ENCODE measurements around the gene TMC8.

Gene TMC8

DNA sequence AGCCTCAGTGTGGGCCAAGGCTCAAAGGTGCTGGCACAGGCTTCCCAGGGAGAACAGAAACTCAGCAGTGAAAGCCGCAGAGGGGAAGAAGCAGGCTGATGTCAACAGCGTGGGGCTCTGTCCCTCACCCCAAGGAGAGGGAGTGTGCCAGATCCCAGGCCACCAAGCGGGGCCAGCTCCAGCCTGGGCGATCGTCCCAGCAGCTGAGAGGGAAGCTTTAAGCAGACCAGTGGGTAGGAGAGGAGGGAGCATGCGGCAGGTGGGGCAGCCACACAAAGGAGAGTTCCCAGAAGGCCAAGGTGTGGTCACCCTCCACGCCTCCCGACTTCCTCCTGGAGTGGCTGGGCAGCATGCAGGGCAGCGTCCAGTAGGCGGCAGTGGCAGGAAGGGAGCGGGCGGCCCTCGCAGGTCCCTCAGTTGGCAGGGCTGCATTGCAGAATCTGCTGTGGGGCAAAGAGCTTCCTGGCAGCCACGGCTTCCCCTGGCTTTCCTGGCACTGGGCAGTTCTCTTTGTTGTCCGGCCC, 43.8 kb downstream of the TMC8 start:
- no peaks in the 10 kb centered on the region for H3K9me3 ChIP-seq (ENCODE audit: control insufficient read depth, insufficient read depth, low read length)
- H3K4me1 ChIP-seq (ENCODE audit: control insufficient read depth, insufficient read depth, low read length), result peaks cover 10% of the 10 kb centered on the region
- H3K27me3 ChIP-seq (ENCODE audit: control insufficient read depth, insufficient read depth, low read length), result no peaks in the 10 kb centered on the region
- peaks cover 57% of the 10 kb centered on the region for H3K36me3 ChIP-seq (ENCODE audit: control insufficient read depth, insufficient read depth, low read length)
- H3K9ac ChIP-seq (ENCODE audit: low read depth, low read length), result no peak overlapping the region
- no peak overlapping the region for H3K4me3 ChIP-seq (ENCODE audit: low read depth, low read length)

DNA sequence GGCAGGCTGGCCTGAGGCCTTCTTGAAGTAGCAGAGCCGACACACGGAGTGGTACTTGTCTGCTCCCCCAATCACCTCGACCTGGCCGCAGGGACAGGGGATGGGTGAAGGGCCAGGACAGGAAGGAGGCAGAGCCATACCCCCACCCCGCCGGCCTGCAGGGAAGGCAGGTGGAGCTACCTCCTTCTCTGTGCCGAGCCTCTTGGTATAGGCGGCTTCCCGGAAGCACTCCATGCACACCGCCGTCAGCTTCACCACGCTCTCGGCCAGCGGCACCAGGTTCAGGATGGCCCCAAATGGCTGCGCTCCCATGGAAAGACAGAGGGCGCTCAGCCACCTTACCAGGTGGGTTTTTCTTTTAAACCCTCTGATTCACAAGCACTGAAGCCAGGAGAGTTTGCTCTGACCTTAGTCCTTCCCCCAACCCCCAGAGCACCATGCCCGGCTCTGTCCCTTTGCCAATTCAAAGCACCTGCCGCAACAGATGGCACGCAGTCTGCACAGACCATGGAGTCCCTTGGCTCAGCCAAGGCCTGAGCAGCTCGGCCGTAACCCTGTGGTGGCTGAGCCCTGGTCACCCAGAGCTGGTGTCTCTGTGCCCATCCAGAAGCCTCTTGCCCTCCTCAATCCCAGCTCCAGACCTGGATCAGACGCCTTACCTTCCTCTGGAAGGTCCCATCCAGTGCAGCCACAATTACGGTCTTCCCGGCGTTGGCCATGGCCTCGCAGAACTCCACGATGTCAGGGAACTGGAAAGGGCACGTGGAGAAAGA, 44.5 kb downstream of the TMC8 start:
- Histone ChIP-seq H3K9ac (ENCODE audit: low read depth, low read length) (no peak overlapping the region), H3K4me1 (ENCODE audit: control insufficient read depth, insufficient read depth, low read length) (peaks cover 5% of the 10 kb centered on the region), H3K27me3 (ENCODE audit: control insufficient read depth, insufficient read depth, low read length) (no peaks in the 10 kb centered on the region), H3K9me3 (ENCODE audit: control insufficient read depth, insufficient read depth, low read length) (no peaks in the 10 kb centered on the region), H3K36me3 (ENCODE audit: control insufficient read depth, insufficient read depth, low read length) (peaks cover 61% of the 10 kb centered on the region), H3K4me3 (ENCODE audit: low read depth, low read length) (no peak overlapping the region)

DNA sequence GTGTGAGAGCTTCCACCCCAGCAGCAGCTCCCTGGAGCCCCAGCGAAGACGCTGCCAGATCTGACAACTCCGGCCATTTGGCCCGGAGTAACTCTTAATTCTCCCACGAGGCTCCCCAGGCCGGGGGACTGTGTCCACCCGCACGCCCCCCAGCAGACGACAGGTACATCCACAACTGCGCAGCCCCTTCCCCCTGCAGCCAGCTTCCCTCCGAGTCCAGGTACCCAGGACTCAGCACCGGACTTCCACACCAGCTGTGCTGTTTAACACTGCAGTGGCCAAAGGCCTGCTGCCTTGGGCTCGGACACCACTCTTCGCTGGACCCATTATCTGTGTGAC, 45.0 kb downstream of the TMC8 start:
- H3K9ac ChIP-seq (ENCODE audit: low read depth, low read length), result no peak overlapping the region
- no peak overlapping the region for H3K4me3 ChIP-seq (ENCODE audit: low read depth, low read length)
- H3K4me1 ChIP-seq (ENCODE audit: control insufficient read depth, insufficient read depth, low read length), result peaks cover 5% of the 10 kb centered on the region
- peaks cover 62% of the 10 kb centered on the region for H3K36me3 ChIP-seq (ENCODE audit: control insufficient read depth, insufficient read depth, low read length)
- no peaks in the 10 kb centered on the region for H3K27me3 ChIP-seq (ENCODE audit: control insufficient read depth, insufficient read depth, low read length)
- H3K9me3 ChIP-seq (ENCODE audit: control insufficient read depth, insufficient read depth, low read length), result no peaks in the 10 kb centered on the region

DNA sequence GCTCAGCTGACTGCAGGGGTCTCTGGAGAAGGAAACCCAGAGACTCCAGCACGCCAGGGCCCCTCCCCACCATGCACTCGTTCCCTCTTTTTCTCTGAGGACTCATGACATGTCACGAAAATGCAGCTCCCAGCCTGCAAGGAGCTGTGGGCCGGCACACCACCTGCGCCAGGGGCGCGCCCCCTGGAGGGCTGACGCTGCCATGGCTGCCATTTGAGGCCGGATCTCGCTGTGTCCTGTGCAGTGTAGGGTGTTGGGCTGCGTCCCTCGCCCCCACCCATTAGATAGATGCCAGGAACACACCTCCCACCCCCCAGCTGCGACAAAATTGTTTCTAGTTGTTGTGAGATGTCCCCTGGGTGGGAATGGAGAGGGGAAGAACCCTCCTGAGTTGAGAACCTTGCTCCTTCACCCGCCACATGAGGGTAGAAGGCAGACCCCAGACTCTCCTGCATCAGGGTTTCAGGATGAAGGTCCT, 46.0 kb downstream of the TMC8 start:
- Histone ChIP-seq H3K4me1 (ENCODE audit: control insufficient read depth, insufficient read depth, low read length) (peaks cover 5% of the 10 kb centered on the region), H3K9me3 (ENCODE audit: control insufficient read depth, insufficient read depth, low read length) (no peaks in the 10 kb centered on the region), H3K9ac (ENCODE audit: low read depth, low read length) (no peak overlapping the region)

DNA sequence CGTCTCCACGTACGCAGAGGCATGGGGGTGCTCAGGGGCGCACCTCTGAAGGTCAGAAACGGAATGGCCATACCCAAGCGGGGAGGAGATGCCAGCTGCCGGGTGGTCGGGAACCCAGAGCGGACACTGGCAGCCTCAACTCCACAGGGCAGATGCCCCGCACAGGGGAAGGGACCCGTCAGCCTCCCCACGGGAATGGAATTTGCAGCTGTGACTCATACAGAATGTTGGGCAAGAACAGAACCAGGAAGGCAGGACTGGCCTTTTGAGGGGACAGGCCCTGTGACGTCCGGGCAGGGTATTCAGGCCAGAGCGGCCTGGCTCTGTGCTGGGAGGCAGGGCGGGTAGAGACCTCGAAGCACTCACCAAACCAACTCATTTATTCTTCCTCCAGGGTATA, 48.8 kb downstream of the TMC8 start:
- Histone ChIP-seq H3K27me3 (ENCODE audit: control insufficient read depth, insufficient read depth, low read length) (no peaks in the 10 kb centered on the region), H3K36me3 (ENCODE audit: control insufficient read depth, insufficient read depth, low read length) (peaks cover 43% of the 10 kb centered on the region), H3K4me3 (ENCODE audit: low read depth, low read length) (no peak overlapping the region), H3K9me3 (ENCODE audit: control insufficient read depth, insufficient read depth, low read length) (no peaks in the 10 kb centered on the region), H3K9ac (ENCODE audit: low read depth, low read length) (no peak overlapping the region), H3K4me1 (ENCODE audit: control insufficient read depth, insufficient read depth, low read length) (no peaks in the 10 kb centered on the region)

More for the DNA sequence above, 46.0 kb downstream of the TMC8 start:
- H3K27me3 ChIP-seq (ENCODE audit: control insufficient read depth, insufficient read depth, low read length), result no peaks in the 10 kb centered on the region
- H3K36me3 ChIP-seq (ENCODE audit: control insufficient read depth, insufficient read depth, low read length), result peaks cover 53% of the 10 kb centered on the region
- H3K4me3 ChIP-seq (ENCODE audit: low read depth, low read length), result no peak overlapping the region

DNA sequence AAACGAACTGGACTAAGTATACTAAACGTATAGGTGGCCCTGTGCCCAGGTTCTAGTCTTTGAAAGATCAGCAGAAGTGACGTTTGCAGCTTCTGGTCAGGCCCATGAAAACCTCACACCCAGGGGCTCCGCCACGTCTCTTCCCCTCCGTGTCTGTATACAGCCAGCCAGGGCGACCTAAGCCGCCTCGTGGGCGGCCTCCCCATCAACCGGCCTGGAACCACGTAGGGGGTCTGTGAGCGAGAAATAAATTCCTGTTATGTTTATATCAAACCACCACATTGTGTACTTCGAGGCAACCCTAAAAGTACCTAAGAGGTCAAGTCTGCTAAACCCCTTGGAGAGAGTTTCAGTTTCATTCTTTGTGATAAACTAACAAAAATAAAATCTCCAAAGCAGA, 49.5 kb downstream of the TMC8 start:
- H3K9ac ChIP-seq (ENCODE audit: low read depth, low read length), result no peak overlapping the region
- H3K4me3 ChIP-seq (ENCODE audit: low read depth, low read length), result no peak overlapping the region
- no peaks in the 10 kb centered on the region for H3K9me3 ChIP-seq (ENCODE audit: control insufficient read depth, insufficient read depth, low read length)
- H3K4me1 ChIP-seq (ENCODE audit: control insufficient read depth, insufficient read depth, low read length), result no peaks in the 10 kb centered on the region
- H3K27me3 ChIP-seq (ENCODE audit: control insufficient read depth, insufficient read depth, low read length), result no peaks in the 10 kb centered on the region
- peaks cover 44% of the 10 kb centered on the region for H3K36me3 ChIP-seq (ENCODE audit: control insufficient read depth, insufficient read depth, low read length)

DNA sequence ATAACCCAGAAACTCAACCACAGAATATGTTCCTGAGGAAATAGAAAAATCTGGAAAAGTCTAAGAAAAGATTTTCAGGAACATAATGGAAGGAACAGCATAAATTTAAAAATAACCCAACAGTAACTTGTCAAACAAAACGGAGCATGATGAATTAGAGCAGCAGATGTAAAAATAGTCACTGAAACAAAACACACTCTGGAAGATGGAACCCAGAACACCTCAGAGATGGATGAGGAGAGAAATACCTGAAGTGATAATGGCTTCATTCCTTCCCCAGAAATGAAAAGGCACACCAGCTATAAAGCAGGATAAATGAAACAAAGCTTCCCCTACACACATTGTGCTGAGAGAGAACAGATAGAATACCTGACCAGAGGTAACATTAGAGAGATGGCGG, 49.9 kb downstream of the TMC8 start:
- Histone ChIP-seq H3K36me3 (ENCODE audit: control insufficient read depth, insufficient read depth, low read length) (peaks cover 46% of the 10 kb centered on the region), H3K9ac (ENCODE audit: low read depth, low read length) (no peak overlapping the region), H3K4me1 (ENCODE audit: control insufficient read depth, insufficient read depth, low read length) (peaks cover 3% of the 10 kb centered on the region), H3K27me3 (ENCODE audit: control insufficient read depth, insufficient read depth, low read length) (no peaks in the 10 kb centered on the region), H3K4me3 (ENCODE audit: low read depth, low read length) (no peak overlapping the region), H3K9me3 (ENCODE audit: control insufficient read depth, insufficient read depth, low read length) (no peaks in the 10 kb centered on the region)

DNA sequence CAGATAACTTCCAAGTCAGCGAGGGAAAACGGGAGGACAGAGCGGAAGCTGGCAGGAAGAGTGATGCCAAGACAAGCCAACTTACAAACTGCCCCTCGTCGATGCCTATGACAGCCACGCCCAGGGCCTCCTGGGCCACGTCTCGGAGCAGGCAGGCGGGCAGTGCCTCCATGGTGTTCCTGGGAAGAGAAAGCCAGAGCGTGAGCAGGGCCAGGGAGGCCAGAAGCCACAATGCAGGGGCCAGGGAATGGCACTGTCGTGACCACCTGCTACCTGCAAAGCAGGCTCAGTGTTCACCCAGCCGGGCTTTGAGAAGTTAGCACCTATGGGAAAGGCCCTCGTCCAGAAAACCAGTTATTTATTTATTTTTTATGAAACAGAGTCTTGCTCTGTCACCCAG, 51.9 kb downstream of the TMC8 start:
- H3K27me3 ChIP-seq (ENCODE audit: control insufficient read depth, insufficient read depth, low read length), result no peaks in the 10 kb centered on the region
- H3K36me3 ChIP-seq (ENCODE audit: control insufficient read depth, insufficient read depth, low read length), result peaks cover 40% of the 10 kb centered on the region
- H3K4me1 ChIP-seq (ENCODE audit: control insufficient read depth, insufficient read depth, low read length), result peaks cover 3% of the 10 kb centered on the region
- no peak overlapping the region for H3K9ac ChIP-seq (ENCODE audit: low read depth, low read length)
- H3K9me3 ChIP-seq (ENCODE audit: control insufficient read depth, insufficient read depth, low read length), result no peaks in the 10 kb centered on the region
- no peak overlapping the region for H3K4me3 ChIP-seq (ENCODE audit: low read depth, low read length)

DNA sequence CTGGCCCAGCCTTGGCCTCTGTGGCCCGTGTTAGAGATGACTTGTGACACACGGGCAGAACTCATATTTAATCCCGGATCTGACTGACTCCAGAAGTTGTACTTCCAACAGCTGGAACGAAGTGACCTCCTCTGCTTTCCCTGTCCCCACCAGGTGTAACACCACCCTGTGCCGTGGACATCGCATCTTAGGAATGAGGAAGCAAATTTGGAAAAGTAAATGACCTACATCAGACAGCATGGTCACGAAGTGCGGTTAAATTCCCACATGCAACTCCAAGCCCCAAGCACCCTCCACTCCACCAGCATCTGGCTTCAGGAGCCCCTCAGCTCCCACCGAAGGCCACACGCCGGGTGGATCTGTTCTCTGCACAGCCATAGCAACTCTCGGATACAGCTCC, 53.3 kb downstream of the TMC8 start:
- H3K4me1 ChIP-seq (ENCODE audit: control insufficient read depth, insufficient read depth, low read length), result peaks cover 7% of the 10 kb centered on the region
- no peak overlapping the region for H3K9ac ChIP-seq (ENCODE audit: low read depth, low read length)
- no peak overlapping the region for H3K4me3 ChIP-seq (ENCODE audit: low read depth, low read length)
- H3K27me3 ChIP-seq (ENCODE audit: control insufficient read depth, insufficient read depth, low read length), result no peaks in the 10 kb centered on the region
- no peaks in the 10 kb centered on the region for H3K9me3 ChIP-seq (ENCODE audit: control insufficient read depth, insufficient read depth, low read length)
- peaks cover 33% of the 10 kb centered on the region for H3K36me3 ChIP-seq (ENCODE audit: control insufficient read depth, insufficient read depth, low read length)

DNA sequence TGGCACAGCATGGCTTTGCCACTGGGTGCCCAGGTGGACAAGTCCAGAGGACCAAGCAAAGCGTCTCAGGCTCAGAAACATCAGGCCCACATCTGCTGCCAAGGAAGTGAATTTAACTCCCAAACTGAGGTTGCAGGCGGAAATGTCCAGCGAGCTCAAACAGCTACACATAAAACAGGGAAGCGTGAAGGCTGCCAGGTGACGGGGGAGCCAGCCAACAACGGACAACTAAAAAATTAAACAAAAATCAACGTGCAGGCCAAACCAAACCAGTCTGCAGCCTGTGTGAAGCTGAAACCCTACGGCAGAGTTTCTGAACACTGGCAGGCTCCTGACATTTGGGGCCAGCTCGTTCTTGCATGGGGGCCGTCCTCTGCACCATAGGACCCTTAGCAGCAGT, 53.8 kb downstream of the TMC8 start:
- peaks cover 7% of the 10 kb centered on the region for H3K4me1 ChIP-seq (ENCODE audit: control insufficient read depth, insufficient read depth, low read length)
- H3K27me3 ChIP-seq (ENCODE audit: control insufficient read depth, insufficient read depth, low read length), result no peaks in the 10 kb centered on the region
- H3K9me3 ChIP-seq (ENCODE audit: control insufficient read depth, insufficient read depth, low read length), result no peaks in the 10 kb centered on the region
- H3K4me3 ChIP-seq (ENCODE audit: low read depth, low read length), result no peak overlapping the region
- H3K36me3 ChIP-seq (ENCODE audit: control insufficient read depth, insufficient read depth, low read length), result peaks cover 28% of the 10 kb centered on the region
- no peak overlapping the region for H3K9ac ChIP-seq (ENCODE audit: low read depth, low read length)

DNA sequence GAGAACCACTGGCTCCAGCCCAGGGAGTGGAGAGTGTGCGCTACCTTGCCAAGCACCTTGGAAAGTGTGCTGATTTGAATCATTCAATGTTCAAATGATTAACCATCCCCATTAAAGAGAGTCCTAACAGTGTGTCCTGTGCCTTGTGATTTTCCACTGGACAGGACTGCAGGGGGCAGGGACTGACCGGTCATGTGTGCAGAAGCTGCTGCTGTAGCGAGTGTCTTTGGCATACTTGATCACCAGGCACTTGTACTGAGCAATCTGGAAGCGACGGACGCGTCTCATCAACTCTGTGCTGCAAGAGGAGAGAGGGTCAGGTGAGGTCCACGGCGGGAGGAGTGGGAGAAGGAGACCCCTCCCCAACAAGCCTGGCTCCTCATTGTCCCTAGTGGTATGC, 54.3 kb downstream of the TMC8 start:
- H3K36me3 ChIP-seq (ENCODE audit: control insufficient read depth, insufficient read depth, low read length), result peaks cover 26% of the 10 kb centered on the region
- no peak overlapping the region for H3K4me3 ChIP-seq (ENCODE audit: low read depth, low read length)
- H3K9ac ChIP-seq (ENCODE audit: low read depth, low read length), result no peak overlapping the region
- no peaks in the 10 kb centered on the region for H3K9me3 ChIP-seq (ENCODE audit: control insufficient read depth, insufficient read depth, low read length)
- H3K27me3 ChIP-seq (ENCODE audit: control insufficient read depth, insufficient read depth, low read length), result no peaks in the 10 kb centered on the region
- H3K4me1 ChIP-seq (ENCODE audit: control insufficient read depth, insufficient read depth, low read length), result peaks cover 7% of the 10 kb centered on the region

DNA sequence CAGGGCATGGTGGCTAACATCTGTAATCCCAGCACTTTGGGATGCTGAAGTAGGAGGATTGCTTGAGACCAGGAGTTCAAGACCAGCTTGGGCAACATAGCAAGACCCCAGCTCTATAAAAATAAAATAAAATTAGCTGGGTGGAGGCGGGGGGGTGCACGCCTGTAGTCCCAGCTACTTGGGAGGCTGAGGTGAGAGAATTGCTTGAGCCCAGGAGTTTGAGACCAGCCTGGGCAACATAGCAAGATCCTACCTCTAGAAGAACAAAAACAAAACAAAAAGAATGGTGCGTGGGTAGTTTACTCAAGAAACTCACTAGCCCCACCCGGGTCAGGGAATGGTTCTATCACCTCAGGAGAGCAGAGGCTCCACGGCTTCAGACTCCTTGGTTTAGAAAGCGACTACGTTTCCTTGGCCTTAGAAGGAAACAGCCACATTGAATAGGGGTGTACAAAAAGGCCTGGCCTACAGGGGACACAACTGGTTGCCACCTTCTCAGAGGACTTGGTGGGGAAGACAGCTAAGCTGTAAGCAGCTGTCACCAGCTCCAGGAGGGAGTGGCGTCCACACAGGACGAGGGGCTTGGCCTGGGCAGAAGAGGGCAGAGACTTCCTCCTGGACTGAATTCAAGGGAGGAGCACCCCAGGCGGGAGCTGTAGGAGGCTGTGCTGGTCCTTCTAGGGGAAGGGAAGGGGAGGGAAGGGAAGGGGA, 55.6 kb downstream of the TMC8 start:
- Histone ChIP-seq H3K4me3 (ENCODE audit: low read depth, low read length) (peak overlapping the region; percentile 79), H3K4me1 (ENCODE audit: control insufficient read depth, insufficient read depth, low read length) (peaks cover 7% of the 10 kb centered on the region), H3K9me3 (ENCODE audit: control insufficient read depth, insufficient read depth, low read length) (no peaks in the 10 kb centered on the region), H3K27me3 (ENCODE audit: control insufficient read depth, insufficient read depth, low read length) (no peaks in the 10 kb centered on the region), H3K36me3 (ENCODE audit: control insufficient read depth, insufficient read depth, low read length) (peaks cover 26% of the 10 kb centered on the region), H3K9ac (ENCODE audit: low read depth, low read length) (peak overlapping the region; percentile 71)
